Activated naive CD4-positive, alpha-beta T cell treated with anti-CD3 and anti-CD28 coated beads, Interleukin-2, amount 10 ng/mL, durations not matched to agents 7 days and 5 days (primary cell): ENCODE results near the gene MRE11.
"Not testable (repeated sequence)": the region's sequence is repeated elsewhere in the genome, so short reads cannot be mapped to it uniquely, and the experiment has no call there.

Source experiments
- CTCF ChIA-PET: fragments of 350-600 bp; sonication (Branson Sonifier 250); formaldehyde crosslinking; loops from one replicate; lab custom pipeline; 2021; ENCODE audit warnings: antibody characterized with exemption; lab: Charles Lee
- DNase-seq: peaks from one replicate; pipeline ENCODE4 v3.0.0-alpha.2; 2020
- H3K27ac Mint-ChIP-seq: one replicate; pipeline ENCODE4 v1.8.0; 2021; ENCODE audit warnings: mild to moderate bottlenecking, moderate library complexity, mixed read lengths
- H3K27me3 Mint-ChIP-seq: one replicate; pipeline ENCODE4 v1.8.0; 2021; ENCODE audit warnings: mild to moderate bottlenecking, mixed read lengths
- H3K36me3 Mint-ChIP-seq: one replicate; pipeline ENCODE4 v1.8.0; 2021; ENCODE audit warnings: mixed read lengths
- H3K4me1 Mint-ChIP-seq: one replicate; pipeline ENCODE4 v1.8.0; 2021; ENCODE audit warnings: mixed read lengths
- H3K4me3 Mint-ChIP-seq: one replicate; pipeline ENCODE4 v1.8.0; 2021; ENCODE audit warnings: mild to moderate bottlenecking, moderate library complexity, mixed read lengths
- H3K9me3 Mint-ChIP-seq: one replicate; pipeline ENCODE4 v1.8.0; 2021; ENCODE audit warnings: mixed read lengths

The MRE11 gene

DNA sequence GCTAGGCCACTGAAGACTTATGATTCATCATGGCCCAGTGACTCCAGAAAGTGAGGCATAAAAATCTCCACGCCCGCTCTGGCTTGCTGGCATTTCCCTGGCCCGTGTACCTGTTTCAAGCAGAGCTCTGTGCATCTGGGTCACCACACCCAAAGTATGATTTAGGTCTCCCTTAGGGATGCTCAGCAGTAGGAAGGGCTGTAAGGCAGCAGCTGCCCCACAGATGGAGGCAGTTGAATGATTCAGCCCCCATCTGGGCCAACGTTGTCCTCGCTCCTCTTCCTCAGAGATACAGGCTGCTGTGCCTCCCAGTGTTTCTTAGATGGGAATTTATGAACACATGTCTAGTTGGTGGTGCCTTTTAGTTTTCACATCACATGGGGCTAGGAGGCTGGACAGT is 114.0 kb downstream of the MRE11 start:
- H3K27me3 Mint-ChIP-seq, result peaks cover 3% of the 10 kb centered on the region
- no peak for DNase-seq
- H3K4me3 Mint-ChIP-seq, result no peak overlapping the region
- H3K27ac Mint-ChIP-seq, result no peak overlapping the region
- no peaks in the 10 kb centered on the region for H3K9me3 Mint-ChIP-seq
- H3K36me3 Mint-ChIP-seq, result no peaks in the 10 kb centered on the region
- CTCF ChIA-PET, result no interaction called here
- no peaks in the 10 kb centered on the region for H3K4me1 Mint-ChIP-seq

DNA sequence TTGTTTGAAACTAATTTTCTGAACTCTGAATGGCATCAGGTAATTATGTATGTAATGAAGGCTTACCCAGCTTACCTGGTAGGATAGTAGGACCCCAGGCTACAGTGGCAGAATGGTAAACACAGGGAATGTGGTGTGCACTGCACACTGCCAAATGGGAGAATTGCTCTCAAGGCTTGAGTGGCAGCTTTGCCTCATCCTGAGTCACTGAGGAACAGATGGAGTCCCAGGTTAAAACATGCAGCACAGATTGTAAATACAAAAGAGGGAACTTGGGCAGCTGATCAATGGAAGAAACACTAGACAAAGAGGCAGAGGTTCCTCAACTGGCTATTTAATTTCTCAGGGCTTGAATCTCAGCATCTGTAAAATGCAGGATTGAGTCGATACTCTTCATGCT is 116.8 kb downstream of the MRE11 start:
- Mint-ChIP-seq H3K4me1 (no peaks in the 10 kb centered on the region), H3K4me3 (no peak overlapping the region), H3K36me3 (no peaks in the 10 kb centered on the region), H3K9me3 (peaks cover under 1% of the 10 kb centered on the region), H3K27me3 (no peaks in the 10 kb centered on the region), H3K27ac (no peak overlapping the region)
- DNase-seq, result no peak
- CTCF ChIA-PET, result no interaction called here

DNA sequence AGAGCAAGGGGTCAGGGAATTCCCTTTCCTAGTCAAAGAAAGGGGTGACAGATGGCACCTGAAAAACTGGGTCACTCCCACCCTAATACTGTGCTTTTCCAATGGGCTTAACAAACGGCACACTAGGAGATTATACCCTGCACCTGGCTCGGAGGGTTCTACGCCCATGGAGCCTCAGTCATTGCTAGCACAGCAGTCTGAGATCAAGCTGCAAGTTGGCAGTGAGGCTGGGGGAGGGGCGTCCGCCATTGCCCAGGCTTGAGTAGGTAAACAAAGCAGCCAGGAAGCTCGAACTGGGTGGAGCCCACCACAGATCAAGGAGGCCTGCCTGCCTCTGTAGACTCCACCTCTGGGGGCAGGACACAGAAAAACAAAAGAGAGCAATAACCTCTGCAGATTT is 123.1 kb downstream of the MRE11 start:
- H3K27me3 Mint-ChIP-seq, DNase-seq, CTCF ChIA-PET, H3K27ac Mint-ChIP-seq, H3K9me3 Mint-ChIP-seq, H3K36me3 Mint-ChIP-seq, H3K4me3 Mint-ChIP-seq: not testable (repeated sequence)
- H3K4me1 Mint-ChIP-seq, result peaks cover 14% of the 10 kb centered on the region
